CD4-positive, alpha-beta T cell treated with Interferon gamma for 1 hour (primary cell): ENCODE data around the gene CYP27A1.

ENCODE experiments used
- DNase-seq: peaks from one replicate; pipeline ENCODE4 v3.0.0-alpha.2; 2020

The CYP27A1 gene

DNA sequence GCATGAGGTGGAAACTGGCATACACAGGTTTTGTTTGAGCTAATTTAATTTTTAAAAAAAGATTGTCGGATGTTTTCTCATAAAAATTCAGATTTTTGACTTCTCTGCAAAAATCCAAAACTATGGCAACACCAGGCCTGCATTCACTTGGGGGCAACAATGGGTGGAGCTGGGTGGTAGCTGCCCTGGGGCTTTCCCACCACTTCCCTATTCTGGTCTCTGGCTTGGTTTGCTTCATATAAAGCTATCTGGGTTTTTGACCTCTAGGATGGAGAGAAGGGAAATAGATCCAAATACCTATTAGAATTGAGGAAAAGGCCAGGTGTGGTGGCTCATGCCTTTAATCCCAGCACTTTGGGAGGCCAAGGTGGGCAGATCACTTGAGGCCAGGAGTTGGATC, 5.5 kb upstream of the CYP27A1 start:
- DNase-seq, result no peak

DNA sequence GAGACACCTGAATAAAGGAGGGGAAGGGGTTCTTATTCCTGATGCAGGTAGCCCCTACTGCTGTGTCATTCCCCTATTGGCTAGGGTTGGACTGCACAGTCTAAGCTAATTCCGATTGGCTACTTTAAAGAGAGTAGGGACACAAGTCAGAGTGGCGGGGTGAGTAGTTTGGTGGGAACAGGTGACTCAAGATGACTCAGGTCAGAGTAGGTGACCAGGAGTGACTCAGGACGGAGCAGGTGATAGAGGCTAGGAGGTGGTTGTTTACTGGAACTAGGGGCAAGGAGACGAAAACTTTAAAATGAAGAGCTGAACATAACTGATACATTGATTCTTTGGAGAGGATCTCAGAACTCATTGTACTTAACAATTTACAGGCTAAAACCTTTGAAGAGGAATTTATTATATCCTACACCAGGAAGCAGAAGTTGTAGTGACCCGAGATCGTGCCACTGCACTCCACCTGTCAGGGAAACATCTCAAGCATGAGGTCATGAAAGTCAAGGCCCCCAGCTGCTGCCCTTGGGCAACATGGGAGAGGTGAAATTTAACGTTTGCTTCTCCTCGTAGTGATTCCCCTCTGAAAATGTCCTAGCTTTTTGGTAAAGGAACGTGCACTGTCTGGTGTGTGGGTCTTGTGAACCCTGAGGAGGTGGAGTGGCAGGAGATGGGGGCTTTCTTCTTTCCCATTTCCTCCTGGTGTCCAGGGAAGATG, 4.5 kb upstream of the CYP27A1 start:
- no peak for DNase-seq

DNA sequence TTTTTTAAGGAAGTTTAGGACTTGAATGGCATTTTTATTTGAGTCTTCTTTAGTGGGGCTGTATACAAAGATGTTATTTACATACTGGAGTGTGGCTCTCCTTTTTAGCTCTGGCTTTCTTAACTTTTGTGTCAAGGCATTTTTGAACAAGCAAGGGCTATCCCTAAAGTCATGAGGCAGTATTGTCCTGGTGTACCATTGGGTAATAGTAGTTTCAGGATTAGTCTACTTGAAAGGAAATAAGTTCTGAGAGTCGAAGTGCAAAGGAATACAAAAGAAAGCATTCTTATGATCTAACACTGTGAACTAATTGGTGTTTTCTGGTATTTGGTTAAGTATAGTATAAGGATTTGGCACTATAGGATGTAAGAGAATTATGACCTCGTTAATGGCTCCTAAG, 1.9 kb upstream of the CYP27A1 start:
- no peak for DNase-seq

DNA sequence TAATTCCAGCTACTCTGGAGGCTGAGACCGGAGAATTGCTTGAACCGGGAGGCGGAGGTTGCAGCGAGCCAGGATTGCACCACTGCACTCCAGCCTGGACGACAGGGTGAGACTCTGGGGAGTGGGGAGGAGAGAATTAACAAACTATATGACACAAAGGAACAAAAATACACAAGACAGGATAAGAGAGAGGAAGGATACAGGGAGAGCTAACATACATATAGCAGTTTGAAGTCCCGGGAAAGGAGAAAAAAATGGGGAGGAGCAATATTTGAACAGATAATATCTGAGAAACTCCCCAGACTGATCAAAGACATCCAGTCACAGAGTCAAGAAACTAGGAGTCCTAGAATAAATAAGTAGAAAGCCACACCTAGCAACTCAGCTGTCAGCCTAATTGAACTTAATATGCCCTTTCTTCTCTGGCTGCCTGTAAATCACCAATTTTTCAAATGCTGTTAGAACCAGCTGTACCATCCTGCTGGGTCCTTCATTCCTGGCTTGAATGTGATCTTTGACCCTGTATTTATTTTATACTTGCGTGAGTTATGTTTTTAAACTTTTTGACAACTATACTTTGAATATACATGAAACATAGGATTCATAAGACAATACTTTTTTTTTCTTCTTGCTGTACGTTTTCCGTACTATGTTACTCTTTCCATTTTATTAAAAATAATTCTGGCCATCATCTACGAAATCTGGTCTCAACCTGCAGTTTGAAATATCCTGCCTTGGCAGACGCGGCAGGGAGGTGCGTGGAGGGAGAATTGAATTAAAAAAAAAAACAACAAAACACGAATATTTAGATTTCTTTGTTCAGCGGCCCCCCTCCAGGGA, 876 bp upstream of the CYP27A1 start:
- DNase-seq, result no peak

DNA sequence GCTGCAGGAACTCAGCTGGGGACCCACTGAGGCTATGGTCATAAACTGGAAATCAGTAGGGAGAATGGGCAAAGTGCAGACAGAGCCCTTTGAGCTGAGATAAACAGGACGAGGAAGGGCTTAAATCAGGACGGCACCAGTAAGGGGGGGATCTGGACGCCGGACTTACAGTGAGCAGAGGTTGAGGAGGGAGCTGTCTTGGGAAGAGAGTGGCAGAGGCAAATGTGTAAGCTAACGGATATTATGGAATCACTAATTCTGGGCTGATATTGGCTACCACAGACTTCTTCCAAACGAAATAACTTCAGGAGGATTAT, 539 bp downstream of the CYP27A1 start:
- no peak for DNase-seq

DNA sequence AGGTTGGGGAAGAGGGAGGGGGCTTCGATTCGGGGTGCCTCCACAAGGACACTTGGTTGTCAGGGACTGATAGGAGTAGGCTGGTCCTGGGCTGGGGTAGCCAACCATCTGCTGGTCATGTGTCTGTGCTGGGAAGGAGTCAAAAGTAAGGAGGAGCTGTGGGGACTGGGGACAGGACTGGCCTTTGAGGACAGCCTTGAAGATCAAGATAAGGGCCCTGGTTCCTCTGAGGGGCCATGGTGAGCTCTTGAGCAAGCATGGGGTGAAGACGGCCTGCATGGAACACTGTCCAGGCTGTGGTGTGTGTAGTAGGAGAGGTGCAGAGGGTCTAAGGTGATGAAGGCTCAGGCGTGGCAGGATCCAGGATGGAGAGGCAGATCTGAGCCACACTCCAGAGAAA, 1.7 kb downstream of the CYP27A1 start:
- no peak for DNase-seq

DNA sequence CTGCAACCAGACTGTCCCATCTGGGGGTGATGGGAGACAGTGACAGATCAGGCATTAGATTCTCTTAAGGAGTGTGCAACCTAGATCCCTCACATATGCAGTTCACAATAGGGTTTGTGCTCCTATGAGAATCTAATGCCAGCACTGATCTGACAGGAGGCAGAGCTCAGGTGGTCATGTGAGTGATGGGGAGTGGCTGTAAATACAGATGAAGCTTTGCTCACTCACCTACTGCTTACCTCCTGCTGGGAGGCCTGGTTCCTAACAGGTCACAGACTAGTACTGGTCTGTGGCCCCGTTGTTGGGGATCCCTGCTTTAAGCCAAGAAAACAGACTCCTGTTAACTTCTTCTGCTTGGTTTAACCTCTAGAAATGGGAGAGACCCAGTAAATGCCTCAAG, 3.2 kb downstream of the CYP27A1 start:
- DNase-seq, result no peak

DNA sequence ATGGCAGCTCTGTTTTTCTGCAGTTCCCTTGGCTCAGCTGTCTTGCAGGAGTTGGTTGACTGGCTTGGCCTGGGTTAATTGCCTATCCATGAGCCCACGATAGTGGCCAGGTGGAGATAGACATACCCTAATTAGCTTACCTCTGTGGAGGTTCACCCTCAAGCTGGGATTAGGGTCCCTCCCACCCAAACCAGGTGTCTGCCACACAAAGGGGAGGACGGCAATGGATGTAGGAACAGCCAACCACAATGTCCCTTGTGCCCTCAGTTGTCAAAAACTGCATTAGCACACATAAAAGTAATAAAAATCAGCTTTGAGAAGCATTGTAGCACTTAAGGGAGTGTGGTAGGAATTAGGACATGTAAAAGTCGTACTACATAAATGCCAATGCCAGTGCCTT, 4.2 kb downstream of the CYP27A1 start:
- DNase-seq, result no peak

DNA sequence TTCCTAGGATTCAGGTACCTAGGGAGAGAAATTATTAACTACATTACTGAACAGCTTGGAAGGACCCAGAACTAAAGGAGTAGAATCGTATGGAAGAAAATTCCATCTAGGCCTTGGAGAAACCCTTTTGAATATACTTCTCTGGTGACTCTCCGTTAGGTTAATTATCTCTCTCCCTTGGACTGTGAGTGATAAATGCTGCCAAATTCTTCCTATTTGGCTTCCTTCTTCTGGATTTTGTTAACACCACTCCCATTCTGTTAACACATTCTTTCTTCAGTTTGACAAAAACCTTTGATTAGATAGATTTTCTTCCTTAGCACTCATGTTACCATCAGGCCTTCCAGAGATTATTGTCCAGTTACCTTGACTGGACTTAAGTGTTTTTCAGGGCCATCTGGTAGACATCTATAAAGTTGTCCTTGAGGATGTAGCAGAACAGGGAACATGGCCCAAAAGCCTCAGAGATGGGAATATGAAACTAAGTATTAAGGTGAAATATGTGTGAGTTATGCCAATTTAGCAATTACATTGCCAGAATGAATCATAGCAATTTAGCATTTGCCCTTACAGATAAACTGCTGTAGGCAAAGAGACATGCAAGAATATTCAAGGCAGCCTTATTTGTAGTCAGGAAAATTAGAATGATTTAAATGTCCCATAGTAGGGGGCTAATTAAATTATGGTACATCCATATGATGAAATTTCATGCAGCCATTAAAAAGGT, 6.7 kb downstream of the CYP27A1 start:
- DNase-seq, result no peak

DNA sequence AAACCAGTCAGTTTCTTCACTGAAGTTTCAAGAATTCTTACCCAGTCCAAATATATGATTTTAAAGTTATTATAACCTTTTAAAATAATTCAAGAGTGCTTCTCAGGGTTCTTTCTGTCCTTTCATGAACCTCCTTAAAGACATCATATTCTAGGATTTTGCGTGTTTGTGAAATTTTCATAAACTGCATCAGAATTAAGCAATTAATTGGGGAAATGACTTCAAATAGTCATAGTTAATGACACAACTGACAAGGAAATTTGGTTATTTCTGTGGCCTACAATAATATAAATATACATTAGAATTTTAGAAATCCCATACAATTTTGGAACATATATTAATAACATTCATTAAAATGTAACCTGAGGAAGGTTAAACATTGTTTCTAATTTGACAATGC, 10.5 kb downstream of the CYP27A1 start:
- DNase-seq, result no peak

DNA sequence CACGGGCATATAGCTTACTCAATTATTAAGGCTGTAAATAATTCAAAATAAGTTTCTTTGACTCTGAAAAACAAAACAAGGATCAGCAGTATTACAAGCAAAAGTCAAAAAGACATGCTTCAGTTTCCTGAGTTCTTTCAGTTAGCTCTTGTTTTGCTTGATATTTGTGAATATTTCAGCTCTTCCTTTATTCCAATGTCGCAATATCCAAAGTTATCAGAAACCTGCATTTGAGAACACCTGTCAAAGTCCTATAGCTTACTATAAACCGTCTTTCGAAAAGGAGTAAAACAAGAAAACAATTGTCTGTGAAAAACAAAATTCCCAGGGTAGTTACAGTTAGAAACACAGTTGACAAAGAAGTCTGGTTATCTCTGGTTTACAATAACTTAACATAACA, 14.7 kb downstream of the CYP27A1 start:
- no peak for DNase-seq

DNA sequence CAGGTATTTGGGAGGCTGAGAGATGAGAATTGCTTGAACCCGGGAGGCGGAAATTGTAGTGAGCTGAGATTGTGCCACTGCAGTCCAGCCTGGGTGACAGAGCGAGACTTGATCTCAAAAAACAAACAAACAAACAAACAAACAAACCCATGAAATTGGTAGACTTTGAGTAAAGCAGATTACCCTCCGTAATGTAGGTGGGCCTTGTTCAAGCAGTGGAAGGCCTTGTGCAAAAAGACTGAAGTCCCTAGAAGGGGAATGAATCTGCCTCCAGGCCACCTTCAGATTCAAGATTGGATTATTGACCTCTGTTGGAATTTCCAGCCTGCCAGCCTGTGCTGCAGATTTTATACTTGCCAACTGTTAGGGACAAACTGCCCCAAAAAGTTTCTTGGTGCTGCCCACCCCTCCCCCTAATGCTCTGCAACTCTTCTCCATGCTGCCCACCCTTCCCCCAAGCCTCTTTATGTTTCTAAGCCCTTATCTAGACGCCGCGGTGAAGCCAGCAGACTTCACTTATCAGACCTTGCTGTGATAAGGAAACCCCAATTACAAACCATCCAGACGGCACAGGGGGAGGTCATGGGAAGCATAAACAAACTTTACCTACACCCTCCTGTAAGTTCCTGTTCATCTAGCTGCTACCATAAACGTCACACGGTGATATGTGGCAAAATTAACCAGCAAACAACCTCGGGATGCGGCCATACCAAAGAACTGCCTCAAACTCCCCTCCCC, 17.0 kb downstream of the CYP27A1 start:
- no peak for DNase-seq

DNA sequence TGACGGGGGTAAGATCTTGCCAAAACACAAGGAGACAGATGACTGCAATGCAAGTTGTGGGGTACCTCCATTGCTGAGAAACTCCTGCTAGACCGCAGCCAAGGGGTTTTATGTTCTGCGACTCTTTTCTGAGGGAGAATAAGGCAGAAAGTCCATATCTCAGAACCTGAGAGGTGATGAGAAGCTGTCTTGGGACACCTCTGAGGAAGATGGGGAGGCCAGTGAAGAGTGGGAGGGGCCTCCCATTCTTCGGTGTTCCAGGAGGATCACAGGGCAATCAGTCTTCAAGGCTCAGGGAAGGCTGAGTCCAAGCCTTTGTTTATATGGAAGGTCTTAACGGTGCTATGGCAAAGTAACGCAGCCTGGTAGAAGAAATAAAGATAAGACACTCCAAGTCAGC, 18.0 kb downstream of the CYP27A1 start:
- DNase-seq, result no peak

DNA sequence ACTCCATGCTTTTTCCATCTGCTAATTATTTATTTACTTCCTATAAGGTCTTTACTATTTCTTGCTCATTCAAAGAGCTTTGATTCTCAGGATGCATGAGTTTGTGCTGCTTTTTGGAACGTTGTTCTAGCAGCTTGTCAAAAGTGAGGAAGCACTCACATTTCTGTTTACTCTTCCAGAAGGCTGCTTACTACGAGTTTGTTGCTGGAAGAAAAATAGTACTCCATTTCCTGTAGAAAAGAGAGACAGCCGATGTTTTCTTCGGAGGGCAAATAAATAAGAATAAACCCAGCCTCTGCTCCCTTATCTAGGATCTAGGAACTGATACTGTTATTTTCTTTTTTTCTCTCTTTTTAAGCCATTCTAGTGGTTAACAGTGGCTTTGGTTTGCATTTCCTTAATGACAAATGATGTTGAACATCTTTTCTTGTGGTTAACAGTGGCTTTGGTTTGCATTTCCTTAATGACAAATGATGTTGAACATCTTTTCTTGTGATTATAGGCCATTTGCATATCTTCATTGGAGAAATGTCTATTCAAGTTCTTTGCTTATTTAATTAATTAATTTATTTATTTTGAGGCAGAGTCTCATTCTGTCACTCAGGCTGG, 20.5 kb downstream of the CYP27A1 start:
- DNase-seq, result no peak

DNA sequence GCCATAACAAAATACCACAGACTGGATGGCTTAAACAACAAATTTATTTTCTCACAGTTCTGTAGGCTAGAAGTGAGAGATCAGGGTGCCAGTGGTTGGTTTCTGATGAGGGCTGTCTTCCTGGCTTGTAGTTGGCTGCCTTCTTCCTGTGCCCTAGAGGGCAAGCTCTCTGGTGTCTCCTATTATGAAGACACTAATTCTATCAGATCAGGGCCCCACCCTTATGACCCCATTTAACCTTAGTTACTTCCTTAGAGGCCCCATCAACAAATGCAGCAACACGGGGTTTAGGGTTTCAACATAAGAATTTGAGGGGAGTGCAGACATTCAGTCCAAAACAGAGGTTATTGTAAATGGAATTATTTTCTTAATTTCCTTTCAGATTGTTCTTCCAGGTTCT, 22.9 kb downstream of the CYP27A1 start:
- DNase-seq, result no peak

DNA sequence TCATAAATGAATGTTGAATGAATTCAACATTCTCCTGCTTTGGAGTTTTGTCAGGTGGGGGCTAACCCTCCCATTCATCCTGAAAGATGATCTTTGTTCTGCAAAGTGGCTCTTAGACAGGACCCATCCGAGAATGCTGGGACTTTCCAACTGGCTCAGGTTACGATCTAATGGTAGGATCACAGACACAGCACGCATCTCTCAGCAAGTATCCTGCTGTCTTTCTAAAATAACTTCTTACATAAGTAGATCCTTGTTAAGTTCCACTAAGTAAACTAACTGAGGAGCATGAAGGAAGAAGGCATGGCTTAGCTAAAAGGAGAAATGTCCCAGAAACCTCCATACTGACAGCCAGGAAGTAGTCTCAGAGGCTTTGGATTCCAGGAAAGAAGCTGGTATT, 23.7 kb downstream of the CYP27A1 start:
- no peak for DNase-seq

DNA sequence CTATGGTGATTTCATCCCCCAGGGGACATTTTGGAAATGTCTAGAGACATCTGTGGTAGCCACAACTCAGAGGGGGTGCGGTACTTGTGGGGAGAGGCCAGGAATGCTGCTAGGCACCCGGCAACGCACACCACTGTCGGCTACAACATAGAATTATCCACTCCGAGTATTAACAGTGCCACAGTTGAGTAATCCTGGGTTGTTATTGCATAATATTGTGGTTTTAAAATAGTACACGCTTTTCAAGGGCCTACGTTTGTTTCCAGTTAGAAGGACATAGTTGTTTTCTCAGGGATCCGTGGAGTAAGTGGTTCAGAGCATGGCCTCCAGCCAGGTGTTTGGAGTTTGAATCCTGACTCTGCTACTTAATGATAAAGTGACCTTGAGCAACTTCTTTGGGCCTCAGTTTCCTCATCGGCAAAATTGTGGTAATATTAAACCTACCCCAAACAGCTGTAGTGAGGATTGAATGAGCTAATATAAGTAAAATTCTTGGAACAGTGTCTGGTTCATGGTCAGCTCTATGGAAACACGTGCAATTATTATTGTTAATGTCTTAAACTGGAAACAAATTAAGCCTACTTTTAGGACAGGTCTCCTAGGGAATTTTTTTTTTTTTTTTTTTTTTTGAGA, 24.5 kb downstream of the CYP27A1 start:
- no peak for DNase-seq

DNA sequence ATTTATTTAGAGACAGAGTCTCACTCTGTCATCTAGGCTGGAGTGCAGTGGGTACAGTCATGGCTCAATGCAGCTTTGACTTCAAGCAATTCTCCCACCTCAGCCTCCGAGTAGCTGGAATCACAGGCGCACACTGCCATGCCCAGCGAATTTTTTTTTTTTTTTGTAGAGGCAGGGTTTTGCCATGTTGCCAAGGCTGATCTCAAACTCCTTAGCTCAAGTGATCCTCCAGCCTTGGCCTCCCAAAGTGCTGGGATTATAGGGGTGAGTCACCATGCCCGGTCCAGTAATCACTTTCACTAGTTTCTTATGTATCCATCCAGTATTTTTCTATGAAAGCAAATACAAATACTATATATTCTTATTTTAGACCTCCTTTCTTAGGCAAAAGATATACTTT, 25.7 kb downstream of the CYP27A1 start:
- no peak for DNase-seq

DNA sequence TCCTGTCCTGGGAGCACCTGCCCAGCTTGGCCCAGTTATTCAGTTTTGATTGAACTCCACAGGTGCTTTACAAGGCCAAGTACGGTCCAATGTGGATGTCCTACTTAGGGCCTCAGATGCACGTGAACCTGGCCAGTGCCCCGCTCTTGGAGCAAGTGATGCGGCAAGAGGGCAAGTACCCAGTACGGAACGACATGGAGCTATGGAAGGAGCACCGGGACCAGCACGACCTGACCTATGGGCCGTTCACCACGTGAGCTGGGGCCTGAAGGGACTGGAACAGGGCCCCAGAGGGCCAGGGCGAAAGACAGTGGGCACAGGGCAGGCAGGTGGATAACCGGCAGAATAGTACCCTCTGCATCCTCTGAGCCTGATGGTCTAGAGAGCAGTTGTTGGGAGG, 27.6 kb downstream of the CYP27A1 start:
- DNase-seq, result no peak

DNA sequence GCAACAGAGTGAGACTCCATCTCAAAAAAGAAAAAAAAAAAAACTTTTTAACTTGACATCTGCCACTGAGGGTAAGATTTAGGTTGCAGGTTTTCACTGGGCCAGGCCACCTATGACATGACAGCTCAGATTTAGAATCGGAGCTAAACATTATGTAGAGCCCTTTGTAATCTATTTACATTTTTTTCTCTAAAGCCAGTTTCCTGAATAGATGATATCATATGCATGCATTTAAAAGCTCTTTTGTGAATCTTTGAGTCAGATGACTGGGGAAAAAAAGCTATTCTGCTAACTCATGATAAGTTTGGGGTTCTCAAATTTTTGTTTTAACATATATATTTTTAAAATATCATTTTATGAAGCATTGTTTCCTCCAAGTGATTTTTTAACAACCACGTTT, 28.3 kb downstream of the CYP27A1 start:
- no peak for DNase-seq

DNA sequence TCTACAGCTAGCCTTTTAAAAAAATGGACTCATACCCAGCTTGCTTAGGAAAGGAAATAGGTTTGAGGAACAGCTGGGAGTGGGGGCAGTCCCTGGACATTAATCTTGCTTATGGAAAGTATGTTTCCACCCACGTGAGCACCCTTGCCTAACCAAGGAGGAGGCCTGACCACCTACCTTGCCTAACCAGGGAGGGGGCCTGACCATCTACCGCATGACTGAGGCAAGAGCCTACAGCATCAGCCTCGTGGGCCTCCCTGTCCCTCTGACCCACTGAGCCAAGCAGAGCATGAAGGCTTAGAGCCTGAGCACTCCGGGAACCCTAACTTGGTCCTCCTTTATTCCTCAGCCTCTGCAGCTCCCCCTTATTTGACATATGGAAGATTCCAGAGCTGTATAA, 29.4 kb downstream of the CYP27A1 start:
- no peak for DNase-seq

DNA sequence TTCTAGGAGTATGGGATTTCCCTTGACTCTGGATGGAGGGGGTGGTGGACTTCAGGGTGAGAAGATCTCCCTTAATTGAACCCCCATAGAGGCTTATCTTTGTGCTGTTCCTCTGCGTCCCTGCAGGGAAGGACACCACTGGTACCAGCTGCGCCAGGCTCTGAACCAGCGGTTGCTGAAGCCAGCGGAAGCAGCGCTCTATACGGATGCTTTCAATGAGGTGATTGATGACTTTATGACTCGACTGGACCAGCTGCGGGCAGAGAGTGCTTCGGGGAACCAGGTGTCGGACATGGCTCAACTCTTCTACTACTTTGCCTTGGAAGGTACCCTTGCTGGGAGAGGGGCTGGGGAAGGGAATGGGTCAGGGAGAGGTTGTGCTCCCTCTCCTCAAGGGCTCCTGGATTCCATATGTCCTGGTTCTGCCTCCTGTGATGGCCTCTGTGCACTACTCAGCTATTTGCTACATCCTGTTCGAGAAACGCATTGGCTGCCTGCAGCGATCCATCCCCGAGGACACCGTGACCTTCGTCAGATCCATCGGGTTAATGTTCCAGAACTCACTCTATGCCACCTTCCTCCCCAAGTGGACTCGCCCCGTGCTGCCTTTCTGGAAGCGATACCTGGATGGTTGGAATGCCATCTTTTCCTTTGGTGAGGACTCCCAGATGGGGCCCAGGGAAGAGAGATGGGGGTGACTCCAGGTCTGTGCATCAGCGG, 30.3 kb downstream of the CYP27A1 start:
- DNase-seq, result no peak
